ENCODE data around the gene HMX1.

DNA sequence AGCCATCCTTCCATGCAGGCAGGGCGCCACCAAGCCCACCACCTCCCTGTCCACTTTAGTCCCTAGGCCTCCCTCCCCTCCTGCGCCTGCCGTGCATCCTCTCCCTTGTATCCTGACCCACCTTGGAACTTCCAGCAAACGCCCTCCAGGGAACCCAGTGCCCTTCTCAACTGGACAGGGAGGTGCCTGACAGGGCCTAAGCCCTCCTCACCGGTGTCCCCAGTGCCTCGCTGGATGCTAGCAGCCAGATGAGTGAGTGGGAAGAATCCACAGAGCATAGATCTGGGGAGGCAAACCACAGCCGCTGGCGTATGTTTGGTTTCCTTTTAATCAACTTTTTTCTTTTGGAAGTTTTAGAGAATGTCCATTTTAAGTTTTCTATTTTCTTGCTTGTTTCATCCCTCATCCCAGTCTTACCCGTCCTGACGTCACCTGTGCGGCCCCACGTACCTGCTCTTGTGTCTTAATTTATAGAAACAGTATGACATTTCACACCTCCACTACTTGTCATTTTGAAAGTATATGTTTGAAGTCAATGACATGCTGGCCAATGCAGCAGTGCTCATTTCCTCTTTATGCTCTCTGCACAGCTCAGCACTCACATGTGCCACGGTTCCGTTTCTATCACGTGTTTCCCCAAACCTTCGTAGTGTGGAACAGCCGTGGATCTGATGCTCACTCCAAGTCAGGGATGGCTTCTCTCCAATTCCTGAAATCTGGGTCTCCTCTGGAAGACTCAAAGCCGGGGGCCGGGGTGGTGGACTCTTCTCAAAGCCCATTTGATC, 3.4 kb upstream of the HMX1 start:
- TF ChIP-seq, protein P1, sequence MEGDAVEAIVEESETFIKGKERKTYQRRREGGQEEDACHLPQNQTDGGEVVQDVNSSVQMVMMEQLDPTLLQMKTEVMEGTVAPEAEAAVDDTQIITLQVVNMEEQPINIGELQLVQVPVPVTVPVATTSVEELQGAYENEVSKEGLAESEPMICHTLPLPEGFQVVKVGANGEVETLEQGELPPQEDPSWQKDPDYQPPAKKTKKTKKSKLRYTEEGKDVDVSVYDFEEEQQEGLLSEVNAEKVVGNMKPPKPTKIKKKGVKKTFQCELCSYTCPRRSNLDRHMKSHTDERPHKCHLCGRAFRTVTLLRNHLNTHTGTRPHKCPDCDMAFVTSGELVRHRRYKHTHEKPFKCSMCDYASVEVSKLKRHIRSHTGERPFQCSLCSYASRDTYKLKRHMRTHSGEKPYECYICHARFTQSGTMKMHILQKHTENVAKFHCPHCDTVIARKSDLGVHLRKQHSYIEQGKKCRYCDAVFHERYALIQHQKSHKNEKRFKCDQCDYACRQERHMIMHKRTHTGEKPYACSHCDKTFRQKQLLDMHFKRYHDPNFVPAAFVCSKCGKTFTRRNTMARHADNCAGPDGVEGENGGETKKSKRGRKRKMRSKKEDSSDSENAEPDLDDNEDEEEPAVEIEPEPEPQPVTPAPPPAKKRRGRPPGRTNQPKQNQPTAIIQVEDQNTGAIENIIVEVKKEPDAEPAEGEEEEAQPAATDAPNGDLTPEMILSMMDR (IDR thresholded peaks at IDR 0.05) = no peak
- TF ChIP-seq POLR2A (IDR thresholded peaks at IDR 0.05) = no peak
- no peak for TF ChIP-seq POLR2AphosphoS5 (IDR thresholded peaks at IDR 0.05)
